ENCODE results near the gene PTPRC.

Gene PTPRC

GRCh38 chr1:198640174-198640573 lies 1.3 kb downstream of the PTPRC start:
- DNase-seq = no peak
- Histone ChIP-seq H2AK5ac (ENCODE audit: low read length, severe bottlenecking) (no peak overlapping the region), H3K9ac (ENCODE audit: low read length) (no peak overlapping the region), H2BK120ac (ENCODE audit: low read depth, low read length) (no peak overlapping the region), H2BK12ac (ENCODE audit: low read length in 2 of 2) (no peak overlapping the region), H3K4me3 (ENCODE audit: insufficient read depth in 1 of 2, low read depth in 1 of 2, low read length in 2 of 2) (no peak overlapping the region), H3K18ac (ENCODE audit: low read depth in 1 of 2, low read length in 2 of 2) (no peak overlapping the region), H3K9me3 (ENCODE audit: control insufficient read depth, low read length) (no peaks in the 10 kb centered on the region), H3K27me3 (ENCODE audit: control insufficient read depth in 1 of 2, insufficient read depth in 1 of 2, low read length in 2 of 2) (no peaks in the 10 kb centered on the region), H3K36me3 (ENCODE audit: control insufficient read depth in 1 of 2, insufficient read depth in 2 of 2, low read depth in 1 of 2, low read length in 2 of 2) (no peaks in the 10 kb centered on the region), H2AFZ (ENCODE audit: low read depth, low read length) (no peak overlapping the region), H3K79me1 (replicated peaks; ENCODE audit: low read length, poor library complexity, severe bottlenecking) (no peaks in the 10 kb centered on the region), H2BK5ac (ENCODE audit: low read depth, low read length, poor library complexity, severe bottlenecking) (no peak overlapping the region), H3K14ac (ENCODE audit: low read length in 2 of 2) (no peak overlapping the region), H3K27ac (ENCODE audit: low read length, poor library complexity, severe bottlenecking) (no peak overlapping the region), H2BK15ac (ENCODE audit: low read depth, poor library complexity, severe bottlenecking) (no peak overlapping the region), H3K4me1 (ENCODE audit: control insufficient read depth, insufficient read depth, low read depth, low read length) (no peaks in the 10 kb centered on the region), H4K8ac (ENCODE audit: low read length) (no peak overlapping the region), H3K23ac (ENCODE audit: low read length in 2 of 2) (no peak overlapping the region), H3K4me2 (ENCODE audit: low read length, poor library complexity, severe bottlenecking) (no peak overlapping the region), H4K91ac (ENCODE audit: low read length) (no peak overlapping the region), H3K4ac (ENCODE audit: low read depth in 1 of 2, low read length in 2 of 2) (no peak overlapping the region)
- 100% methylated on average over 1 of the region's 2 CpGs for WGBS

DNA sequence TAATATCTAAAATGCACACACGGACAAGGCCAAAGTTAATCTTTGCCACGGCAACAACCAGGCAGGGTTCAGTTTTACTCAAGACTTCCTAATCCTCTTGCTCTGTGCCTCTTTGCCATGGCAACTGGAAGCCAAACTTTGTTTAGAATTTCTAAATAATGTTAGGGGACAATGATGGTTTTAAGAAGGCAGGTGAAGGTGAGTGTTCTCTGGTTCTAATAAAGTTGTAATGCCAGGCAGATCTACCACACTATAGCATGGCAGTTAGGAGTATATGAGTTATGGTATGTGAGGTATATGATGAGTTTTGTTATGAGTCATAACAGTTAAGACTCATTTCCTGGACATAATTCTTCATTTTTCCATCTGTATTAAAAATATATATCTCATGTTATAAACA lies 2.7 kb downstream of the PTPRC start:
- H3K4me2 ChIP-seq (ENCODE audit: low read length, poor library complexity, severe bottlenecking) = no peak overlapping the region
- H2BK12ac ChIP-seq (ENCODE audit: low read length in 2 of 2) = no peak overlapping the region
- no peak for DNase-seq
- no peak overlapping the region for H3K18ac ChIP-seq (ENCODE audit: low read depth in 1 of 2, low read length in 2 of 2)
- H3K36me3 ChIP-seq (ENCODE audit: control insufficient read depth in 1 of 2, insufficient read depth in 2 of 2, low read depth in 1 of 2, low read length in 2 of 2) = no peaks in the 10 kb centered on the region
- no peak overlapping the region for H2BK15ac ChIP-seq (ENCODE audit: low read depth, poor library complexity, severe bottlenecking)
- H2AFZ ChIP-seq (ENCODE audit: low read depth, low read length) = no peak overlapping the region
- no peak overlapping the region for H3K14ac ChIP-seq (ENCODE audit: low read length in 2 of 2)
- H4K8ac ChIP-seq (ENCODE audit: low read length) = no peak overlapping the region
- H3K9me3 ChIP-seq (ENCODE audit: control insufficient read depth, low read length) = no peaks in the 10 kb centered on the region
- no peak overlapping the region for H2BK5ac ChIP-seq (ENCODE audit: low read depth, low read length, poor library complexity, severe bottlenecking)
- no peak overlapping the region for H3K27ac ChIP-seq (ENCODE audit: low read length, poor library complexity, severe bottlenecking)
- no peak overlapping the region for H3K4ac ChIP-seq (ENCODE audit: low read depth in 1 of 2, low read length in 2 of 2)
- H4K91ac ChIP-seq (ENCODE audit: low read length) = no peak overlapping the region
- H3K4me3 ChIP-seq (ENCODE audit: insufficient read depth in 1 of 2, low read depth in 1 of 2, low read length in 2 of 2) = no peak overlapping the region
- H3K9ac ChIP-seq (ENCODE audit: low read length) = no peak overlapping the region
- no peak overlapping the region for H3K23ac ChIP-seq (ENCODE audit: low read length in 2 of 2)
- H2BK120ac ChIP-seq (ENCODE audit: low read depth, low read length) = no peak overlapping the region
- 95% methylated on average over 2 of the region's 2 CpGs for WGBS
- no peaks in the 10 kb centered on the region for H3K27me3 ChIP-seq (ENCODE audit: control insufficient read depth in 1 of 2, insufficient read depth in 1 of 2, low read length in 2 of 2)
- no peaks in the 10 kb centered on the region for H3K79me1 ChIP-seq (replicated peaks; ENCODE audit: low read length, poor library complexity, severe bottlenecking)
- H2AK5ac ChIP-seq (ENCODE audit: low read length, severe bottlenecking) = no peak overlapping the region
- H3K4me1 ChIP-seq (ENCODE audit: control insufficient read depth, insufficient read depth, low read depth, low read length) = no peaks in the 10 kb centered on the region

- Histone ChIP-seq H3K4me1 (ENCODE audit: control insufficient read depth, insufficient read depth, low read depth, low read length) (no peaks in the 10 kb centered on the region), H3K27ac (ENCODE audit: low read length, poor library complexity, severe bottlenecking) (no peak overlapping the region), H3K14ac (ENCODE audit: low read length in 2 of 2) (no peak overlapping the region), H3K4me3 (ENCODE audit: insufficient read depth in 1 of 2, low read depth in 1 of 2, low read length in 2 of 2) (no peak overlapping the region), H2AFZ (ENCODE audit: low read depth, low read length) (no peak overlapping the region), H3K36me3 (ENCODE audit: control insufficient read depth in 1 of 2, insufficient read depth in 2 of 2, low read depth in 1 of 2, low read length in 2 of 2) (no peaks in the 10 kb centered on the region), H4K8ac (ENCODE audit: low read length) (no peak overlapping the region), H3K4me2 (ENCODE audit: low read length, poor library complexity, severe bottlenecking) (no peak overlapping the region), H3K27me3 (ENCODE audit: control insufficient read depth in 1 of 2, insufficient read depth in 1 of 2, low read length in 2 of 2) (no peaks in the 10 kb centered on the region), H3K23ac (ENCODE audit: low read length in 2 of 2) (no peak overlapping the region), H2BK12ac (ENCODE audit: low read length in 2 of 2) (no peak overlapping the region), H2AK5ac (ENCODE audit: low read length, severe bottlenecking) (no peak overlapping the region), H4K91ac (ENCODE audit: low read length) (no peak overlapping the region), H2BK5ac (ENCODE audit: low read depth, low read length, poor library complexity, severe bottlenecking) (no peak overlapping the region), H2BK15ac (ENCODE audit: low read depth, poor library complexity, severe bottlenecking) (no peak overlapping the region), H3K9ac (ENCODE audit: low read length) (no peak overlapping the region), H3K79me1 (replicated peaks; ENCODE audit: low read length, poor library complexity, severe bottlenecking) (no peaks in the 10 kb centered on the region), H3K9me3 (ENCODE audit: control insufficient read depth, low read length) (no peaks in the 10 kb centered on the region), H3K18ac (ENCODE audit: low read depth in 1 of 2, low read length in 2 of 2) (no peak overlapping the region), H2BK120ac (ENCODE audit: low read depth, low read length) (no peak overlapping the region), H3K4ac (ENCODE audit: low read depth in 1 of 2, low read length in 2 of 2) (no peak overlapping the region)
- DNase-seq = no peak
- WGBS = 94% methylated on average over 5 of the region's 5 CpGs
Measured at GRCh38 chr1:198641966-198642668, 3.3 kb downstream of the PTPRC start.

DNA sequence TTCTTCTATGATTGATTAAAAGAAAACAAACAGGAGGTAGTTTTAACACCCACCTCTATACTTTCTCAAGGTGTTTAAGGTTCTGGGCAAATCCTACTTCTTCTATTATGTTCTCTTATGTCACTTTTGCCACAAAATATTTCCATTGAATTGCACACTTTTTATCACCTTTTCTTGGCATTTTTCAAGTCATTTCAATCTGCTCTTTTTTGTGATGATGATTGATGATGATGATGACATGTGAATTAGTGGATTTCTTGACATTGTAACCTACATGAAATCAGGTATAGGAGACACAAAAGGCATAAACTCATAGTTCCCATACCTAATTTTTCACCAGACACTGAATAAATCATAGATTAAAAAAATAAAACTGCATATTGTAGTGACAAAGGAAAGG lies 4.1 kb downstream of the PTPRC start:
- Histone ChIP-seq H3K36me3 (ENCODE audit: control insufficient read depth in 1 of 2, insufficient read depth in 2 of 2, low read depth in 1 of 2, low read length in 2 of 2) (no peaks in the 10 kb centered on the region), H3K4me1 (ENCODE audit: control insufficient read depth, insufficient read depth, low read depth, low read length) (no peaks in the 10 kb centered on the region), H4K91ac (ENCODE audit: low read length) (no peak overlapping the region), H3K4me2 (ENCODE audit: low read length, poor library complexity, severe bottlenecking) (no peak overlapping the region), H3K27ac (ENCODE audit: low read length, poor library complexity, severe bottlenecking) (no peak overlapping the region), H2AFZ (ENCODE audit: low read depth, low read length) (no peak overlapping the region), H3K9me3 (ENCODE audit: control insufficient read depth, low read length) (no peaks in the 10 kb centered on the region), H2BK15ac (ENCODE audit: low read depth, poor library complexity, severe bottlenecking) (no peak overlapping the region), H2AK5ac (ENCODE audit: low read length, severe bottlenecking) (no peak overlapping the region), H2BK120ac (ENCODE audit: low read depth, low read length) (no peak overlapping the region), H3K18ac (ENCODE audit: low read depth in 1 of 2, low read length in 2 of 2) (no peak overlapping the region), H3K4me3 (ENCODE audit: insufficient read depth in 1 of 2, low read depth in 1 of 2, low read length in 2 of 2) (no peak overlapping the region), H3K14ac (ENCODE audit: low read length in 2 of 2) (no peak overlapping the region), H3K23ac (ENCODE audit: low read length in 2 of 2) (no peak overlapping the region), H4K8ac (ENCODE audit: low read length) (no peak overlapping the region), H2BK12ac (ENCODE audit: low read length in 2 of 2) (no peak overlapping the region), H3K9ac (ENCODE audit: low read length) (no peak overlapping the region), H2BK5ac (ENCODE audit: low read depth, low read length, poor library complexity, severe bottlenecking) (no peak overlapping the region), H3K79me1 (replicated peaks; ENCODE audit: low read length, poor library complexity, severe bottlenecking) (no peaks in the 10 kb centered on the region), H3K4ac (ENCODE audit: low read depth in 1 of 2, low read length in 2 of 2) (no peak overlapping the region), H3K27me3 (ENCODE audit: control insufficient read depth in 1 of 2, insufficient read depth in 1 of 2, low read length in 2 of 2) (no peaks in the 10 kb centered on the region)
- DNase-seq = no peak

Data from mesenchymal stem cell (in vitro differentiated cells and primary cell).